Measurements from ENCODE around the gene COTL1. TPM values are rescaled to one million over a fixed set of nuclear protein-coding genes. Genes with fewer than 3 reads are reported as not detected.

COTL1 gene
- polyA plus RNA-seq, 1 of the 3 experiments (the other 2 are of a cell fraction): 91.6 TPM

DNA sequence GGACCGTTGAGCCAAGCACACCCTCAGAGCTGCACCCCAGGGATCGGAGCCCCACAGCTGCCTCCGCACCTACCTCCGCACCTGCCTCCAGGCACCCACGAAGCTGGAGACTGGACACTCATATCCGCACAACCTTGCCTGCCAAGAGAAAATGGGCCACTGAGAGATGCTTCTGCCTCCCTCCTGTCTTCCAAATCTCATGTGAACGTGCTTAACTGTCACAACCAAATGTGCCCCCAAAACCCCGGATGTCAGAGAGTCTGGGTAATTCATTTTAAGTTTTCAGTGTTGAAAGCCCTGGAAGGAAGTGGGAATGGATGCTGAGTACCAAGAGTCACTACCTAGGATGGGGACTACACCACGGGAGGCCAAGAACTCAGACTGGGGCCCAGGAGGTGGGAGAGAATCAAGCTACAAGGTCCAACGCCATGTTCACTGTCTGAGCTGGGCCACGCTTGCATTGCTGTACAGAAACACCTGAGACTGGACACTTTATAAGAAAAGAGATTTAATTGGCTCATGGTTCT, 63.9 kb downstream of the COTL1 start:
- ChIA-PET POLR2A (no interaction called here), CTCF (interaction anchor here (0.9 kb wide), 1 partner anchor 69 kb away, joined by 3 read pairs; no protein-coding TSS in a partner anchor)

DNA sequence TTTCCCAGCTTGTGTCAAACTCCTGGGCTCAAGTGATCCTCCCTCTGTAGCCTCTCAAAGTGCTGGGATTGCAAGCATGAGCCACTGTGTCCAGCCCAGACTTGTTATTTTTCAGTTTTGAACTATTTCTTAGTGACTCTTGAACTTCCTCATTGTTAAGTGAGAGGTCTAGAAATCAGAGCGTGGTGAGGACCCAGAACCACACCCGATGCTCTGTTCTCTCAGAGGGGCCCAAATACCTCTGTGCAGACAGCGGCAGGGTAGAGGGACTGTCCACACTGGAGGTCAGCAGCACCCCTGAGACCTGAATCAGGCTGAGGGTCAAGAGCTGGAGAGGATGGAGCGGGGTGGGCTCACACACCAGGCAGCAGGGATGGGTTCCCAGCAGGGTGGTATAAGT, 65.7 kb downstream of the COTL1 start:
- H3K9me2 ChIP-seq: no peaks in the 10 kb centered on the region
- CTCF ChIA-PET: no interaction called here
- TF ChIP-seq EZH2phosphoT487 (IDR thresholded peaks at IDR 0.05; ENCODE audit: borderline replicate concordance, low read depth) (no peak), YY1 (IDR thresholded peaks at IDR 0.05; ENCODE audit: low read depth) (no peak), TAF1 (IDR thresholded peaks at IDR 0.05; ENCODE audit: borderline replicate concordance, low read depth, low read length) (no peak), RAD21 (IDR thresholded peaks at IDR 0.05; ENCODE audit: low read length) (no peak), ELF1 (IDR thresholded peaks at IDR 0.05) (no peak), EP300 (IDR thresholded peaks at IDR 0.05; ENCODE audit: borderline replicate concordance in 1 of 2, low read depth in 1 of 2, low read length in 1 of 2) (no peak), MXI1 (IDR thresholded peaks at IDR 0.05; ENCODE audit: low read depth, low read length) (no peak), TEAD4 (IDR thresholded peaks at IDR 0.05; ENCODE audit: borderline replicate concordance, insufficient read depth) (no peak), GATA2 (CRISPR knock-in tag; IDR thresholded peaks at IDR 0.05) (no peak), RFX5 (IDR thresholded peaks at IDR 0.05; ENCODE audit: low read length) (no peak), NRF1 (IDR thresholded peaks at IDR 0.05; ENCODE audit: low read depth, low read length) (no peak)
- TF ChIP-seq, protein P1, sequence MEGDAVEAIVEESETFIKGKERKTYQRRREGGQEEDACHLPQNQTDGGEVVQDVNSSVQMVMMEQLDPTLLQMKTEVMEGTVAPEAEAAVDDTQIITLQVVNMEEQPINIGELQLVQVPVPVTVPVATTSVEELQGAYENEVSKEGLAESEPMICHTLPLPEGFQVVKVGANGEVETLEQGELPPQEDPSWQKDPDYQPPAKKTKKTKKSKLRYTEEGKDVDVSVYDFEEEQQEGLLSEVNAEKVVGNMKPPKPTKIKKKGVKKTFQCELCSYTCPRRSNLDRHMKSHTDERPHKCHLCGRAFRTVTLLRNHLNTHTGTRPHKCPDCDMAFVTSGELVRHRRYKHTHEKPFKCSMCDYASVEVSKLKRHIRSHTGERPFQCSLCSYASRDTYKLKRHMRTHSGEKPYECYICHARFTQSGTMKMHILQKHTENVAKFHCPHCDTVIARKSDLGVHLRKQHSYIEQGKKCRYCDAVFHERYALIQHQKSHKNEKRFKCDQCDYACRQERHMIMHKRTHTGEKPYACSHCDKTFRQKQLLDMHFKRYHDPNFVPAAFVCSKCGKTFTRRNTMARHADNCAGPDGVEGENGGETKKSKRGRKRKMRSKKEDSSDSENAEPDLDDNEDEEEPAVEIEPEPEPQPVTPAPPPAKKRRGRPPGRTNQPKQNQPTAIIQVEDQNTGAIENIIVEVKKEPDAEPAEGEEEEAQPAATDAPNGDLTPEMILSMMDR (IDR thresholded peaks at IDR 0.05): no peak
- TF ChIP-seq, protein P2, sequence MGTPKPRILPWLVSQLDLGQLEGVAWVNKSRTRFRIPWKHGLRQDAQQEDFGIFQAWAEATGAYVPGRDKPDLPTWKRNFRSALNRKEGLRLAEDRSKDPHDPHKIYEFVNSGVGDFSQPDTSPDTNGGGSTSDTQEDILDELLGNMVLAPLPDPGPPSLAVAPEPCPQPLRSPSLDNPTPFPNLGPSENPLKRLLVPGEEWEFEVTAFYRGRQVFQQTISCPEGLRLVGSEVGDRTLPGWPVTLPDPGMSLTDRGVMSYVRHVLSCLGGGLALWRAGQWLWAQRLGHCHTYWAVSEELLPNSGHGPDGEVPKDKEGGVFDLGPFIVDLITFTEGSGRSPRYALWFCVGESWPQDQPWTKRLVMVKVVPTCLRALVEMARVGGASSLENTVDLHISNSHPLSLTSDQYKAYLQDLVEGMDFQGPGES (IDR thresholded peaks at IDR 0.05; ENCODE audit: low read depth, low read length): no peak
- TF ChIP-seq, protein P3, sequence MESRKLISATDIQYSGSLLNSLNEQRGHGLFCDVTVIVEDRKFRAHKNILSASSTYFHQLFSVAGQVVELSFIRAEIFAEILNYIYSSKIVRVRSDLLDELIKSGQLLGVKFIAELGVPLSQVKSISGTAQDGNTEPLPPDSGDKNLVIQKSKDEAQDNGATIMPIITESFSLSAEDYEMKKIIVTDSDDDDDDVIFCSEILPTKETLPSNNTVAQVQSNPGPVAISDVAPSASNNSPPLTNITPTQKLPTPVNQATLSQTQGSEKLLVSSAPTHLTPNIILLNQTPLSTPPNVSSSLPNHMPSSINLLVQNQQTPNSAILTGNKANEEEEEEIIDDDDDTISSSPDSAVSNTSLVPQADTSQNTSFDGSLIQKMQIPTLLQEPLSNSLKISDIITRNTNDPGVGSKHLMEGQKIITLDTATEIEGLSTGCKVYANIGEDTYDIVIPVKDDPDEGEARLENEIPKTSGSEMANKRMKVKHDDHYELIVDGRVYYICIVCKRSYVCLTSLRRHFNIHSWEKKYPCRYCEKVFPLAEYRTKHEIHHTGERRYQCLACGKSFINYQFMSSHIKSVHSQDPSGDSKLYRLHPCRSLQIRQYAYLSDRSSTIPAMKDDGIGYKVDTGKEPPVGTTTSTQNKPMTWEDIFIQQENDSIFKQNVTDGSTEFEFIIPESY (IDR thresholded peaks at IDR 0.05; ENCODE audit: borderline replicate concordance, low read depth): no peak

More for the DNA sequence above, 63.9 kb downstream of the COTL1 start:
- 95% methylated on average over 11 of the region's 11 CpGs for WGBS (ENCODE audit: low lambda C conversion rate)
- Histone ChIP-seq H3K9me3 (no peaks in the 10 kb centered on the region), H3K27ac (ENCODE audit: low read depth in 2 of 2, low read length in 1 of 2) (no peak overlapping the region), H3F3A (replicated peaks; ENCODE audit: insufficient read depth) (peaks cover 6% of the 10 kb centered on the region), H3K4me2 (no peak overlapping the region), H3K79me2 (ENCODE audit: insufficient read depth) (no peaks in the 10 kb centered on the region), H3K9ac (no peak overlapping the region), H3K4me1 (ENCODE audit: control insufficient read depth in 1 of 2, insufficient read depth in 2 of 2, low read depth in 1 of 2, low read length in 1 of 2) (no peaks in the 10 kb centered on the region; a peak in 1 of 4 replicates), H2AFZ (ENCODE audit: low read depth) (no peak overlapping the region), H3K27me3 (ENCODE audit: insufficient read depth) (no peaks in the 10 kb centered on the region), H3K4me3 (ENCODE audit: low read depth in 2 of 2, low read length in 1 of 2) (no peak overlapping the region), H3K36me3 (replicated peaks in 1 of 2; ENCODE audit: control insufficient read depth in 1 of 2, insufficient read depth in 2 of 2, low read length in 1 of 2) (no peaks in the 10 kb centered on the region), H4K20me1 (ENCODE audit: insufficient read depth) (no peaks in the 10 kb centered on the region), H3K9me2 (no peaks in the 10 kb centered on the region)
- TF ChIP-seq TAF1 (IDR thresholded peaks at IDR 0.05; ENCODE audit: borderline replicate concordance, low read depth, low read length) (no peak), SMC3 (IDR thresholded peaks at IDR 0.05; ENCODE audit: low read depth, low read length) (no peak), RAD21 (IDR thresholded peaks at IDR 0.05; ENCODE audit: low read length) (no peak), MEF2A (IDR thresholded peaks at IDR 0.05; ENCODE audit: borderline replicate concordance, low read depth) (no peak), RFX5 (IDR thresholded peaks at IDR 0.05; ENCODE audit: low read length) (no peak), YY1 (IDR thresholded peaks at IDR 0.05; ENCODE audit: low read depth) (no peak)
- TF ChIP-seq, protein P4, sequence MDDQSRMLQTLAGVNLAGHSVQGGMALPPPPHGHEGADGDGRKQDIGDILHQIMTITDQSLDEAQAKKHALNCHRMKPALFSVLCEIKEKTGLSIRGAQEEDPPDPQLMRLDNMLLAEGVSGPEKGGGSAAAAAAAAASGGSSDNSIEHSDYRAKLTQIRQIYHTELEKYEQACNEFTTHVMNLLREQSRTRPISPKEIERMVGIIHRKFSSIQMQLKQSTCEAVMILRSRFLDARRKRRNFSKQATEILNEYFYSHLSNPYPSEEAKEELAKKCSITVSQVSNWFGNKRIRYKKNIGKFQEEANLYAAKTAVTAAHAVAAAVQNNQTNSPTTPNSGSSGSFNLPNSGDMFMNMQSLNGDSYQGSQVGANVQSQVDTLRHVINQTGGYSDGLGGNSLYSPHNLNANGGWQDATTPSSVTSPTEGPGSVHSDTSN (IDR thresholded peaks at IDR 0.05): no peak
- TF ChIP-seq, protein P5, sequence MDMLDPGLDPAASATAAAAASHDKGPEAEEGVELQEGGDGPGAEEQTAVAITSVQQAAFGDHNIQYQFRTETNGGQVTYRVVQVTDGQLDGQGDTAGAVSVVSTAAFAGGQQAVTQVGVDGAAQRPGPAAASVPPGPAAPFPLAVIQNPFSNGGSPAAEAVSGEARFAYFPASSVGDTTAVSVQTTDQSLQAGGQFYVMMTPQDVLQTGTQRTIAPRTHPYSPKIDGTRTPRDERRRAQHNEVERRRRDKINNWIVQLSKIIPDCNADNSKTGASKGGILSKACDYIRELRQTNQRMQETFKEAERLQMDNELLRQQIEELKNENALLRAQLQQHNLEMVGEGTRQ (IDR thresholded peaks at IDR 0.05; ENCODE audit: borderline replicate concordance, low read depth, low read length): no peak
- DNase-seq: no peak

More for the DNA sequence above, 65.7 kb downstream of the COTL1 start:
- H2AFZ ChIP-seq (ENCODE audit: low read depth): no peak overlapping the region
- 80% methylated on average over 4 of the region's 4 CpGs for WGBS (ENCODE audit: low lambda C conversion rate)
- H3K27me3 ChIP-seq (ENCODE audit: insufficient read depth): no peaks in the 10 kb centered on the region
- H3K27ac ChIP-seq (ENCODE audit: low read depth in 2 of 2, low read length in 1 of 2): no peak overlapping the region
- POLR2A ChIA-PET: no interaction called here
- H4K20me1 ChIP-seq (ENCODE audit: insufficient read depth): no peaks in the 10 kb centered on the region
- H3K9me3 ChIP-seq: no peaks in the 10 kb centered on the region
- H3K4me2 ChIP-seq: no peak overlapping the region
- no peak overlapping the region for H3K4me3 ChIP-seq (ENCODE audit: low read depth in 2 of 2, low read length in 1 of 2)
- no peak for DNase-seq
- no peaks in the 10 kb centered on the region; a peak in 1 of 4 replicates for H3K4me1 ChIP-seq (ENCODE audit: control insufficient read depth in 1 of 2, insufficient read depth in 2 of 2, low read depth in 1 of 2, low read length in 1 of 2)
- H3F3A ChIP-seq (replicated peaks; ENCODE audit: insufficient read depth): no peaks in the 10 kb centered on the region
- no peaks in the 10 kb centered on the region for H3K36me3 ChIP-seq (replicated peaks in 1 of 2; ENCODE audit: control insufficient read depth in 1 of 2, insufficient read depth in 2 of 2, low read length in 1 of 2)
- H3K9ac ChIP-seq: no peak overlapping the region
- no peaks in the 10 kb centered on the region for H3K79me2 ChIP-seq (ENCODE audit: insufficient read depth)

Measured in SK-N-SH (cell line).